Mononuclear cell (primary cell): ENCODE data around the gene ZNF816. TPM values are rescaled to one million over a fixed set of nuclear protein-coding genes. Genes with fewer than 3 reads are reported as not detected.
"Not testable (repeated sequence)": the region's sequence is repeated elsewhere in the genome, so short reads cannot be mapped to it uniquely, and the experiment has no call there.

Source experiments
- H3K27me3 ChIP-seq: 2 replicates; pipeline ENCODE4 v1.6.0; 2011; ENCODE audit warnings: low read length, control low read depth; ENCODE audit not compliant: insufficient read depth
- H3K4me1 ChIP-seq: 2 replicates; pipeline ENCODE4 v1.5.1; 2011; ENCODE audit warnings: mild to moderate bottlenecking, low read length, control low read depth; ENCODE audit not compliant: insufficient read depth
- H3K4me3 ChIP-seq: 2 replicates; pipeline ENCODE4 v1.5.1; 2011; ENCODE audit warnings: mild to moderate bottlenecking, low read length, moderate library complexity
- H3K9me3 ChIP-seq: 2 replicates; pipeline ENCODE4 v1.5.1; 2011; ENCODE audit warnings: low read depth, mild to moderate bottlenecking, control low read depth, low read length
- total RNA-seq: library from RNA; depleted of rRNA; stranded (reverse); fragments of >200 nt; gene quantifications from one replicate; pipeline ENCODE4 v1.2.3, GENCODE V29; 2012

ZNF816 gene
- total RNA-seq, 1 donor: 11.0 TPM

- no peaks in the 10 kb centered on the region for H3K27me3 ChIP-seq
- peak within 1 kb of the TSS; percentile 91 for H3K4me3 ChIP-seq
- H3K9me3 ChIP-seq: no peaks in the 10 kb centered on the region
- peaks cover 28% of the 10 kb centered on the region for H3K4me1 ChIP-seq
Measured at GRCh38 chr19:52922841-52923777, 39.6 kb downstream of the ZNF816 start, which contains the start of gene ZNF888. Gene ZNF888, minus strand, starts transcription at chr19:52923428. Its CDS starts 5,555 bp downstream, at chr19:52917873.

- H3K9me3 ChIP-seq: no peaks in the 10 kb centered on the region
- peaks cover 10% of the 10 kb centered on the region for H3K4me1 ChIP-seq
- no peaks in the 10 kb centered on the region for H3K27me3 ChIP-seq
- no peak overlapping the region for H3K4me3 ChIP-seq
Measured at GRCh38 chr19:52917531-52917930, 45.1 kb downstream of the ZNF816 start.

DNA sequence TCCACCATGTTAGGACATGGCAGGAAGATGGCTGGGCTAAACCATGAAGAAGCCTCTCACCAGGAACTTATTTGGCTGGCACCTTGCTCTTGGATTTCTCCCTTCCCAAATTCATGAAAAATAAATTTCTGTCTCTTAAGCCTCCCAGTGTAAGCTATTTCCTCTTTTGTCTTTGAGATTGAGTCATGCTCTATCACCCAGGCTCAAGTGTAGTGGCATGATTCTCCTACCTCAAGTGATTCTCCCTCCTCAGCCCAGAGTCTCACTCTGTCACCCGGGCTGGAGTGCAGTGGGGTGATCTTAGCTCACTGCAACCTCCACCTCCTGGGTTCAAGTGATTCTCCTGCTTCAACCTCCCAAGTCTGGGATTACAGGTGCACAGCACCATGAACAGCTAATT lies 52.0 kb downstream of the ZNF816 start:
- Histone ChIP-seq H3K27me3 (no peaks in the 10 kb centered on the region), H3K4me1 (no peaks in the 10 kb centered on the region), H3K9me3 (peaks cover 28% of the 10 kb centered on the region), H3K4me3 (no peak overlapping the region)

- not testable (repeated sequence) for H3K4me3 ChIP-seq, H3K27me3 ChIP-seq, H3K4me1 ChIP-seq
- peaks cover 28% of the 10 kb centered on the region for H3K9me3 ChIP-seq
Measured at GRCh38 chr19:52904052-52904780, 58.5 kb downstream of the ZNF816 start.

DNA sequence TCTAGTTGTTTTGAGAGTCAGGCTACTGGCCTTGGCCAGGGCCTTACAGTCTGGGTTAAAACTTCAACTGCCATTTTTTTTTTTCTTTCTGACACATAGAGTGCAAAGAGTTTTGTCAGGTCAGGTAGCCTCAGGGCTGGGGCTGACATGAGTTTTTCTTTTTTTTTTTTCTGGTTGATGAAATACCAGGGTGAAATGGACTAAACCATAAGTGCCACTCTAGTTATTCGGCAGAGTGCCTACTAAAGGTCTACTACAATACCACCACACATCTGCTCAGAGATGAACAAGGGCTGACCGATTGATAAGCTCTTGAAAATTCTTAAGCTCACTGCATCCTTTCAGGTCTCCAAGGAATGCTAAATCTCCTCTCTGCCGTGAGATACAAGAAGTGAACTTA lies 60.8 kb downstream of the ZNF816 start:
- H3K4me1 ChIP-seq: peaks cover 5% of the 10 kb centered on the region
- H3K4me3 ChIP-seq: no peak overlapping the region
- H3K27me3 ChIP-seq: no peaks in the 10 kb centered on the region
- peaks cover 12% of the 10 kb centered on the region for H3K9me3 ChIP-seq

Other genes starting within 250 kb of the ZNF816 start
- gene ZNF611, start 227.8 kb downstream of the ZNF816 start, total RNA-seq: 16.7 TPM
- gene ZNF600, start 176.1 kb downstream of the ZNF816 start, total RNA-seq: 6.9 TPM
- 3.3 TPM for gene ZNF28, start 141.2 kb downstream of the ZNF816 start, total RNA-seq
- 19.6 TPM for gene ZNF468, start 105.3 kb downstream of the ZNF816 start, total RNA-seq
- not detected for gene ZNF320, start 65.2 kb downstream of the ZNF816 start, total RNA-seq
- gene ZNF888, start 39.5 kb downstream of the ZNF816 start, total RNA-seq: 3.8 TPM
- gene ERVV-1, start 51.0 kb upstream of the ZNF816 start, total RNA-seq: under 0.01 TPM
- not detected for gene ERVV-2, start 81.9 kb upstream of the ZNF816 start, total RNA-seq
- gene ZNF160, start 140.5 kb upstream of the ZNF816 start, total RNA-seq: 48.6 TPM
- gene ZNF415, start 170.0 kb upstream of the ZNF816 start, total RNA-seq: 0.52 TPM
- 1.6 TPM for gene ZNF347, start 196.2 kb upstream of the ZNF816 start, total RNA-seq
- 1.7 TPM for gene ZNF665, start 230.5 kb upstream of the ZNF816 start, total RNA-seq